HT-29 (cell line): Measurements from ENCODE around the gene PHF2. TPM values are rescaled to one million over a fixed set of nuclear protein-coding genes. Genes with fewer than 3 reads are reported as not detected.
A peak's percentile ranks its signal among the peaks of the same experiment; 100 is the strongest.

Experiments
- DNase-seq: peaks from one replicate; pipeline ENCODE4 v3.0.0-alpha.2; 2015; ENCODE audit warnings: low spot score
- total RNA-seq: library from RNA; depleted of rRNA; stranded (reverse); fragments of >200 nt; shearing (Covaris generic); gene quantifications from 2 replicates; pipeline ENCODE4 v1.2.3, GENCODE V29; 2014

Gene PHF2
- total RNA-seq, 1 experiment from 2014 or later: 14.2 TPM

GRCh38 chr9:93586290-93587057 lies 10.1 kb downstream of the PHF2 start:
- DNase-seq: no peak

- no peak for DNase-seq
Observed at GRCh38 chr9:93587284-93587650, 10.9 kb downstream of the PHF2 start.

DNA sequence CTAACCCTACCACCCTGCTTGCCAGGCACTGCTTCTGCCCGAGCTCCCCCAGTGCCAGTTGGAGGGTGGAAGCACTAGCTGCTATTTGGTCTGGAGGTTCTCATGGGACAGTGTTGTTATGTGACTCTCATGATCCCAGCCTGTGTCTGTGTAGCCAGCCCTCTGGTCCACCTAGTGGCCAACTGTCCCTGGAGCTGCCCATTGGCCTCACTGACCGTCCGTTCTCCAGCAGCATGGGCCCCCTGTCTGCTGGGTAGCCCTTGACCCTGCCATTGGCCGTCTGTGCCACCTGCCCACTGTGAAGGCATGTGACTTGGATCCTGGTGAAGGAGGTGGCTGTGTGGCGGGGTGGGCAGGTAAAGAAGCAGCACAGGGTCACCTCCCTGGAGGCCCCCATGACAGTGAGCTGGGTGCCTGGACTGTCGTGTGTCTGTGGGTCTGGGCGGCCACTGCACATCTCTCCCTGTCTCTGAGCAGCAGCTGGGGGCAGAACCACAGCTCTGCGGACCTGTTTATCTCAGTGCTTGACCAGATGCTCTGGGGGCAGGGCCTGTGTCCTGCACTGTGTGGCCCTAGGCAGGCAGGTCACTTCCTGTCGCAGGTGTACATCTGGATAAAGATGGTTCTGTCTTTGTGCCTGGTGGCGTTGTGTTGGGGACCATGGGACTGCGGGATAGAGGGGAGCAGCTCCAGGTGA lies 11.4 kb downstream of the PHF2 start:
- no peak for DNase-seq

- DNase-seq: no peak
Observed at GRCh38 chr9:93588641-93589609, 12.5 kb downstream of the PHF2 start.

DNA sequence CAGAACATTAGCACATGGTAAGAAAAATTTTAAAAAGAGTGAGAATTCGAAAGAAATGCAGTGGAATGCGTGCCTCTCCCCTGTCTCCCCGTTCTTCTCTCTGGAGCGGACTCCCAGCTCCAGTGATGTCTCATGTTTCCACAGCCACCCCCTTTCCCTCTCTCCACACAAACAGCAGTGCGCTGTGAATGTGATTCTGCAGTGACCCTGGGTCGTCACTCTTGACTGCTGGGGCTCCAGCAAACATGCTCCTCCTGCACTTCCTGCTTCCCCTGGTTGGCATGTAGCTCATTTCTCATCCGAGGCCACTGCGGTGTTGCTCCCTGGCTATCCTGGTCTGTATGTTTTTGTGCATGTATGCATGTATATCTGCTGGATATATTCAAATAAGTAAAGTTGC lies 13.3 kb downstream of the PHF2 start:
- no peak for DNase-seq

DNA sequence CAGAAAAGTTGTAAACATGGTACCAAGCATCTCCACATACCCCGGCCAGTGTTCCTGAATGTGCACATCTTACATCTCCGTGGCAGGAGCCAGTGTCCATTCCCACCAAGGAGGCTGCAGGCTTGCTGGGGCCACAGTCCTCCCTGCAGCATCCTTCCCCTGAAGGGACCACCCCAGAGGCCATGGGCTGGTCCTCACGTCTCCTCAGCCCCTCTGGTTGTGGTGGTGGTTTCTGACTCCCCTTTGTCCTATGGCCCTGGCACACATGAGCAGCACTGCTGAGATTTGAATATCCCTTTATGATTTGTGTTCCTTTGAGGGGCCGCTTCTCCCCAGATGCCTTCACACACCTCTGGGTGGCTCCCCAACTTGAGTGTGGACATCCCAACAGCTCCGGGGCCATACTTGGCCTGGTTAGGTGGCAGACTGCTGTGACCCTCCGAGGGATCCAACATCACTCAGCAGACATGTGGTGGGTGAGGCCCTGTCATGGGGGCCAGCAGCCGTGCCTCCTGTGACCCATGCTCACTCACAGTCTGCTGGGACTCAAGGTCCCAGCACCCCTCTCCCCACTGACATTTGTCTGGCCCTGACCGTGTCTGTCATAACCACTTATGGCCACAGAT lies 14.3 kb downstream of the PHF2 start:
- DNase-seq: no peak

DNA sequence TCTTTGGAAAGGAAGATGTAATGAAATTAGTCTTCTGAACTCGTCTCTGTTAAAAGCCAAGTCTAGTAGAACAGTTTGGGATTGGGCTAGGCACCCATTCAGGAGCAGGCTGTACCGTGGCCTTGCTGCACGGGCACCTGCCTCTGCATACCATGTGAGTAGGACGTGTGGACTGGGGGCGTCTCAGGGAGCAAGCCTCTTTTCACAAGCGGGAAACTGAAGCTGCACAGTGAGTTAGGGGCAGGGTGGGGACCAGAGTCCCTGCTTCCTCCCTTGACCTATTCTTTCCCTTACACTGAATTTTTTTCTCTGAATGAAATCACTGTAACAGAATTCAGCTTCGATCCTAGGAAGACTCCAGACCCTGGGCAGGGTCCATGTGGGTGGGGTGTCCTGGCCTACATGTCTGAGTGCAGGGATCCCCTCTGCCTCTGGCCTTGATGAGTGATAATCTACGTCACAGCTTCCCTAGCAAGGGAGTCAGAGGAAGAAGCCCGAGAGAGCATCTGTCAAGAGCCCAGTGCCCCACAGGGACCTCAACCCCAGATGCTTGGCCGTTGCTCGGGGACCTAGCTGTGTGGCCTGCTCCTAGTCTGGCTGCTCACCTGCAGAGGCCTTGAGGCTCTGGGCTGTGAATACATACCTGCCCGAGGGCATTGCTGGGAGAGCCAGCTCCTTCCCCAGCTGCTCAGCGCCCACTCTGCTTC lies 15.1 kb downstream of the PHF2 start:
- DNase-seq: no peak

DNA sequence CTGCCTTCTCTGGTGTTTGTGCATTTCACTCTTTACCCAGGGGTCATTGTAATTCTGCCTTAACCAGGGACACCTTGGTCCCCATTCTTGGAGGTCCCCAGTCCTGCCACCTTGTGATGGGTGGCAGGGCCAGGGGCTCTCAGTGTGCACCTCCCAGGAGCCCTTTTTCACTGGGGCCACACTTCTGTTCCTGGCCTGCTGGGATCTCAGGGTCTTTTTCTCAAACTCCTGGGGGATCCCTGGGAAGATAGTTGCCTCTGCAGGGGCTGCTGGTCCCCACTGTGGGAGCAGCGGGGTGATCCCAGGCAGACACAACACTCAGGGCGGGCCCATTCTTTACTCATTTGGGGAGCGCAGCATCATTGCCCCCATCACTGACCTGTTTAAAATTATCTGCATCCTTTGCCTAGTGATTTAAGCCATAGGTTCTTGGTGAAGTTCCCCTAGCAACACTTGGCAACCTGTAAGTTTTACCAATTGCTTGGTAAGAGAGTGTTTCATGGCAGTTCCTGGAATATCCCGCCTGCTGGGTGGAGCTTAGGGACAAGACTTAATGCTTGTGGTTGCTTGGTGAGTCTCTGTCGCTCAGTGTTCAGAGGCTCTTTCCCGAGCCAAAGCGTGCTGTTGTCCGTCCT lies 15.7 kb downstream of the PHF2 start:
- DNase-seq: no peak

GRCh38 chr9:93592643-93593021 lies 16.2 kb downstream of the PHF2 start:
- peak; percentile 47 for DNase-seq

GRCh38 chr9:93593144-93593658 lies 16.8 kb downstream of the PHF2 start:
- DNase-seq: no peak

GRCh38 chr9:93594041-93594756 lies 17.8 kb downstream of the PHF2 start:
- peak; percentile 7 for DNase-seq

- no peak for DNase-seq
Observed at GRCh38 chr9:93595461-93595860, 19.1 kb downstream of the PHF2 start.

GRCh38 chr9:93595861-93596365 lies 19.5 kb downstream of the PHF2 start:
- no peak for DNase-seq

DNA sequence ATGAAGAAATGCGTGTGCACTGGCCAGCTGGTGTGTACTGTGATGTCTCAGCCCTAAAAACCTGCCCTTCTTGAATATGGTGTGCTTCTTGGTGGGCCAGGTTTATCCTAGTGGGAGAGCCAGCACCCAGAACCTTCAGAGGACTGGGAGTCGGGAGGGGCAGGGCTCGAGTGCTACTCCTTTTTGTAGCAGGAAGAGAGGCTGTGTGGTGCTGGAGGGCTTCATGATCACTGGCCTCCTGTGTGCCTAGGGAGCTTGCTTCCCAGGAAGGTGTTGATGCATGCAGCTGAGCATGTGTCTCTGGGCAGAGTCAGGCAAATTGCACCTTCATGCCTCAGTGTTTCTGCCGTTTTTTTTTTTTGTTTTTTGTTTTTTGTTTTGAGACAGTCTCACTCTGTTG lies 20.0 kb downstream of the PHF2 start:
- DNase-seq: no peak

DNA sequence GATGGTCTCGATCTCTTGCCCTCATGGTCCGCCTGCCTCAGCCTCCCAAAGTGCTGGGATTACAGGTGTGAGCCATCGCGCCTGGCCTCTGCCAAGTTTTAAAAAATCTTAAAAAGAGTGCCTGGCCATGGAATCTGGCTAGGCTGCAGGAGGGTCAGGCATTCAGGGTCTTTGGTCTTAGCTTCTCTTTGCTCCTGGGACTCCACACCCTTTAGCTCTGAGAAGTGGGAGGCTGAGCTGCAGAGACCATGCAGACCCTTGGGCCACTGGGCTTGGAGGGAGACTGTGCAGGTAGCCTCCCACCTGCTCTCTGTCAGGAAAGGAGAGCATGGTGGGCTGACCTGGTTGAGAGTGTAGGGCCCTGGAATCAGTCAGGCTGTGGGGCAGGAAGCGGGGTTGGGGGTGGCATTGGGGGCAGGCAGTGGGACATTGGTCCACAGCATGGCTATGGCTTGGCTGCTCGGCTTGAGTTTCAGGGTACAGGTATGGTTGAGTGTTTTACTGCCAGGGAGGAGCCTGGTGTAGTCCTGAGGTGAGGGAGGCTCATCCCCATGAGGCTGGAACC lies 20.8 kb downstream of the PHF2 start:
- no peak for DNase-seq

- DNase-seq: no peak
Observed at GRCh38 chr9:93597871-93598646, 21.7 kb downstream of the PHF2 start.

DNA sequence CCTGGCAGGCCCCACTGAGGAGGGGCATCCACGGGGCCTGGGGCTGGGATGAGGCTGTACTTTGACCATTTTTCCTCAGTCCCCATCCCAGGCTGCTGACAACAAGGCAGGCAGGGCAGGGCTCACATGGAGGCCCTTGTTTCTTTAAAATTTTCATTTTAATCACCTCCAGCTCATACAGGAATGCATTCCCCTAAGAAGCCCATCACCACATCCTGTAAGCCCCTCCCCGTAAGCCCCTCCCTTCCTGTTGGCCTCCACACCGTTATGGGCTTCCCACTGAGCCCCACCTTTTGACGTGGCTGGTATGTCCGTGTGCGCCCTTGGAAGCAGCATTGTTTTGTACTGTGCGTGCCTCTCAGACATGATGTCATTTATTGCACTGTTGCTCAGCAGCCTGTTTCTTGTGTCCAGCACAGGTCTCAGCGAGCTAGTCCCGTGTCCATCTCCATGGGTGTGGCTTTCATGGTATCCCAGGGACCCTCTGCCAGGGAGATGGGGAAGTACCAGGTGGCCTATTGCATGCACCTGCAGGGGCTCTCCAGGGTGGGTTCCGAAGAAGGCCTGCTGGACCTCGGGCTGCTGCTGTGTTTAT lies 22.4 kb downstream of the PHF2 start:
- no peak for DNase-seq
